Fibroblast of lung (primary cell): Measurements from ENCODE around the gene RNU6-9.

Source experiments
- CTCF ChIP-seq, 2 donors: IDR thresholded peaks in 1 of 2; conservative IDR thresholded peaks in 1 of 2; 1 replicate in 1 of 2; 2 replicates in 1 of 2; pipeline ENCODE4 v1.5.1; 2011 to 2012; ENCODE audit warnings: low read length in 2 of 2, control low read depth in 1 of 2, inconsistent platforms in 1 of 2, low read depth in 1 of 2, mild to moderate bottlenecking in 1 of 2
- EZH2 ChIP-seq: IDR thresholded peaks from 2 replicates; pipeline ENCODE4 v1.5.1; 2012; ENCODE audit warnings: low read length, control low read depth, mild to moderate bottlenecking; ENCODE audit errors: missing control alignments

GRCh38 chr19:871446-872265, 21.6 kb upstream of the RNU6-9 start:
- no peak for TF ChIP-seq CTCF (conservative IDR thresholded peaks at IDR 0.05 in 1 of 2, IDR thresholded peaks at IDR 0.05 in 1 of 2; ENCODE audit: low read depth in 1 of 2, low read length in 2 of 2)
- TF ChIP-seq EZH2, result no peak
